NCI-H748 treated with DMSO at 0.1 percent for 48 hours (cell line): ENCODE results near the gene ZNF664.
"Not testable (repeated sequence)": the region's sequence is repeated elsewhere in the genome, so short reads cannot be mapped to it uniquely, and the experiment has no call there.

Experiments used
- DNase-seq: peaks from one replicate; lab custom pipeline; 2025; lab: John Stamatoyannopoulos, UW

Gene ZNF664

DNA sequence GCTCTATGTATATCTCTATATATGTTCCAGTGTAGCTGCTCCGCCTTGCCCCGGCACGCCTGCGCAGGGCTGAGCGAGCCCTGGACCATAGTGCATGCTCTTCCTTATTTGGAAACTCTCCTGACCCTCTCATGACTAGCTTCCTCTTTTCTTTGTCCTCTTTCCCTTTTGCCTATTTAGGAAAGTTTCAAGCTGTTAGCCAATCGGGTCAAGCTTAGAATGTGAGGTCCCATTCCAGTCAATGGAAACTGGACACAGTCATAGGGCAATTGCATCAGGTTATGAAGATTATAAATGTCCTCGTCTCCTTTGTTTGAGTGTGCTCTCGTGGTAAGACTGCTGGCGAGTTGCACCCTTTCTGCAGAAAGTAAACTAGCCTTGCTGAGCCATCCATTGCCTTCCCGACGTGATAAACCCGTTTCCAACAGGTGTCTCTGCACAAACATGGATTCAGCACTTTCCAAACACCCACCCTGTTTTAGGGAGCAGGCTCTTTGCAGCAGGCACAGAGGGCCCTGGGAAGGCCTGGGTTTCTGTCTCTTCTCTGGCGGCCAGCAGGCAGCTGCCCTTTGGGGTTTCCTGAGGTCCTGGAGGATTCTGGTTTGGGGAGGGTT is 31.3 kb upstream of the ZNF664 start:
- DNase-seq: no peak

DNA sequence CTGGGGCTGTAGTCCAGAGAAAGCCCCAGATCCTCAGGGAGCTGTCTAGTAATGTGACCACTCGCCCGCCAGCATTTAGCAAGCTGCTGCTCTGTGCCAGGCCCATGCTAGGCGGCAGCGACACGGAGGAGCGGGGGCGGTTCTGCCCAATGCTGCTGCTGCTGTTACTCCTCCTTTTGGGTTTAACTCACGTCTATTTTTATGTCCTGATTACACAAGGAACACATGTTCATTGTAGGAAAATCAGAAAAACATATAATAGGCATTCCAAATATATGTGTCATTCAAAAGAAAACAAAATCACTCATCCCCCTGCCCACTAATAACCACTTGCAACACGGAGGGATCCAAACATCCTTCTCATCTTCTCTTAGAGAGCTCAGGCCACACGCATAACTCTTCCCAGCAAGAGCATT is 30.8 kb upstream of the ZNF664 start:
- no peak for DNase-seq

DNA sequence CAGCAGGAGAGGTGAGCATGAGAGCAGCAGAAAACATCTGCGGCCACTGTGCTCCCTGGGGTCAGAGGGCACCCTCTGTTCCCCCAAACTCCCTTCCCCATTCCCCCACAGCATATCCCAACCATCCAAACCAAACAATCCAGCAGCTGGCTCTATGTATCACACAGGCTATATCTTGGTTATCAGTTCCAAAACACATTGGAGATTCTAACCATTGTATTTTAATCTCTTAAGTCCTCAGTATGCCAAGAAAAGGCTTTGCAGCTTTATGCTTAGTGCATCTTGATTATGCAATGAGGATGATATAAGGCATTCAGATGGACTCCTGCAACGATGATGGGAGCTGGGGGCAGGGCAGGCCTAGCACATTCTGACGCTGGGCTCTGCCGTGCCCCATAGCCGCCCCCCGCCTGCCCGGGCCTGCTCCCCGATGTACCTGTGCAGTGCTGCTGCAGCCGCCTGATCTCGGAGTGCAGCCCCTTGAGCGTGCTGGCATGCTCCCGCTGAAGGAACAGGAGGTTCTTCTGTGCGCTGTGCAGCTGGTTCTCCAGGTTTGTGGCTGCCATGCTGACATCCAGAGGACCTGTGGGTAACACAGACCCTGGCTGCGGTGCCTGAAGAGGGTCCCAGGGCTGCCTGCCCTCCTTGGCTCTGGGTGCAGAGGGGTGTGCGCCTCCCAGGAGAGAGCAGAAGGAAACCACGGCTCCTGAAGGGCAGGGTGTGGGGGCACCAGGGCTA is 29.9 kb upstream of the ZNF664 start:
- DNase-seq: no peak

DNA sequence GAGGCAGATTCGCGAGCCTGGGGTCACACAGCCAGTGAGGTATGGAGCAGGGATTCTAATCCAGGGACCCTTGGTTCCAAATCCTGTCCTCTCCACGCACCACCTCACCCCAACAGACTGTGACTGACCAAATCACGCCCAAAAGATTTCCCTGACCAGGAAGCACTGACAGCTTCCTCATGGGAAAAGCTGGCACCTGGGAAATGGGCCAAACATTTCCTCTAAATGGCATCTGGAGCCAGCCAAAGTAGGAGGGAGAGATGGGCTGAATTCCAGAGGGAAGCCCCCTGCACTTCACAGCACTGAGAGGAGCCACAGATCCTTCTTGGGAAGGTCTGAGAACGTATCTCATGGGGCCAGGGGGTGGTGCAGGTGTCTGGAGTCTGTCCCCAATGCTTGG is 29.2 kb upstream of the ZNF664 start:
- no peak for DNase-seq

DNA sequence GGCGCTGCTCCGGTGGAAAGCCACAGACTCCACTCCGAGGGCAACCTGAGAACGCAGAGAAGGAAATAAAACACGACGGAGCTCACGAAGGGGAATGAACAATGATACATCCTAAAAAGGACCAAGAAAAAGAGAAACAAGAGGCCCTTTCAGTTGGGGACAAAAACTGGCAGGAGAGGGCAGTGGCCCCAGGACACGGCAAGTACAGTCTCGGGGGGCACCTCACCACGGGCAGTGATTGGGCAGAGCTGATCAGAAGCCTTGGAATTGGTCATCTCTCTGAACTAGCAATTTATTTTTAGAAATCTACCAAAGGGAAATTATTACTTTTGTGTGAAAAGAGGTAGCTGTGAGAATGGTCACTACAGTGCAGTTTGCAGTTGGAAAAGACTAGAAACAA is 28.3 kb upstream of the ZNF664 start:
- no peak for DNase-seq

DNA sequence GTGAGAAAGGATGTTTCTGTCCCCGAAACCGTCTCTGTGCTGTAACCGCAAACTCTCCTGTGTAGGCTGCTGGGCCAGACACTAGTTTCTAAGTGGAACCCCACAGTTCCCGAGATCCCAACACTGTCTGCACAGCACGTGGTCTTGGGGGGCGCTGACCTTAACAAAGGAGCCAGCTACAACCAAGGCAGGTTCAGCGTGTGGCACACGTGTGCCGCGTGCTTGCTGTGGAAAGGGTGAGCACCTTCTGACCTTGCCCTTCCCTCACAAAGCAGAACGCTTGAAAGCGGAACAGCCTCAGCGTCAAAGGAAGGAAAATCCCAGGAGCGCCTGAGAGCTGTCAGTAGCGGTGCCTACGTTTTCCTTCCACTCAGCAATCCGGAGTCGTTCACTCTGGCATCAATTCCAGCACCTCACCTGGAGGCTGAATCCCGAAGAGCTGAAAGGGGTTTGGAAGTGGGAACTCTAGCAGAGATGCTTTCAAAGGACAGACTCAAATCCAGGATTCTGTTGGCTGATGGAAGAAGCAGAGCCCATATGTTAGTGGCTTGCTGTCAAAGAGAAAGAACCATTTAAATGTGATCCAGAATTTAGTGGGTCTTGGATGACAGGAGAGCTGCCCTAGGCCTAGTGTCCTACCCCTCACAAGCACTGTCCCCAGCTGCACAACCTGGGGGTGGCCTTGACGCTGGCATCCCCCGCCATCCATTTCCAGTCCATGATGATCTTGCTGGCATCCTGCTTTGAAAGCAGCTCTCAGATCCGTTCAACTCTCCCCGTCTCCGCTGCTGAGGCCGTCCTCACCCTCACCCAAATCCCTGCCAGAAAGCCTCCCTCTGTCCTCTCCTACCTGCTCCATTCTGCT is 27.5 kb upstream of the ZNF664 start:
- no peak for DNase-seq

DNA sequence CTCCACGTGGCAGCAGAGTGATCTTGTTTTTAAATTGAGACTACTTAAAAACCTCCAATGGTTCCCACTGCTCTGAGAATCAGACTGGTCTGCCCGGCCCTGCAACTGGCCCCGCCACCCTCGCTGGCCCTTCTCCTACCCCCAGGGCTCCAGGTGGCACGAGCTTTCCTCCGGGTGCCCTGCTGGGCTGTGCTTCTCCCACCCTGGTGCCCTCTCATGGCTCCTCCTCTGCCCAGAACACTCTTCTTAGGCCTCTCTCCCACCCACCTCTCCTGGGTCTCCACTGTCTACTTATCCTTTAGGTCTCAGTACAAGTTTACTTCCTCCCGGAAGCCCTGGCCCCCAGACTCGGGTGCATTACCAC is 26.9 kb upstream of the ZNF664 start:
- no peak for DNase-seq

DNA sequence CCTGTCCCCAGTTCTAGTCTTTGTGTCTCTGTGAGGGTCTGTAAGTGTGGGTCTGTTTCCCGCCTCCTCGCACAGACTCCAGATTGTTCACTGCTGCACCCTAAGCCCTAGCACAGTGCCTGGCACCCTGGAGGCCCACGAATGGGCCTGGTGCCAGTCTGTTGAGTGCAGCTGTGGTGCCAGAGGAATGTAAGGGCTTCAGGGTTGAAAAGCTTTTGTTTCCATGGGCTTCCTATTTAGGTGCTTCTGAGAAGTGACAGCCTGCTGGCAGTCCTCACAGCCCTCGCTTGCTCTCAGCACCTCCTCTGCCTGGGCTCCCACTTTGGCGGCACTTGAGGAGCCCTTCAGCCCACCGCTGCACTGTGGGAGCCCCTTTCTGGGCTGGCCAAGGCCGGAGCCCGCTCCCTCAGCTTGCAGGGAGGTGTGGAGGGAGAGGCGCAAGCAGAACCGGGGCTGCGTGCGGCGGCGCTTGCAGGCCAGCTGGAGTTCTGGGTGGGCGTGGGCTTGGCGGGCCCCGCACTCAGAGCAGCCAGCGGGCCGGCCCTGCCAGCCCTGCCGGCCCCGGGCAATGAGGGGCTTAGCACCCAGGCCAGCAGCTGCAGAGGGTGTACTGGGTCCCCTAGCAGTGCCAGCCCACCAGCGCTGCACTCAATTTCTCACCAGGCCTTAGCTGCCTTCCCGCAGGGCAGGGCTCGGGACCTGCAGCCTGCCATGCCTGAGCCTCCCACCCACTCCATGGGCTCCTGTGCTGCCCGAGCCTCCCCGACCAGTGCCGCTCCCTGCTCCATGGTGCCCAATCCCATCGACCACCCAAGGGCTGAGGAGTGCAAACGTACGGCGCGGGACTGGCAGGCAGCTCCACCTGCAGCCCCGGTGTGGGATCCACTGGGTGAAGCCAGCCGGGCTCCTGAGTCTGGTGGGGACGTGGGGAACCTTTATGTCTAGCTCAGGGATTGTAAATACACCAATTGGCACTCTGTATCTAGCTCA is 26.2 kb upstream of the ZNF664 start:
- DNase-seq: not testable (repeated sequence)

DNA sequence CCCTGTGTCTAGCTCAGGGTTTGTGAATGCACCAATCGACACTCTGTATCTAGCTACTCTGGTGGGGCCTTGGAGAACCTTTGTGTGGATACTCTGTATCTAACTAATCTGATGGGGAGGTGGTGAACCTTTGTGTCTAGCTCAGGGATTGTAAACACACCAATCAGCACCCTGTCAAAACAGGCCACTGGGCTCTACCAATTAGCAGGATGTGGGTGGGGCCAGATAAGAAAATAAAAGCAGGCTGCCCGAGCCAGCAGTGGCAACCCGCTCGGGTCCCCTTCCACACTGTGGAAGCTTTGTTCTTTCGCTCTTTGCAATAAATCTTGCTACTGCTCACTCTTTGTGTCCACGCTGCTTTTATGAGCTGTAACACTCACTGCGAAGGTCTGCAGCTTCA is 25.5 kb upstream of the ZNF664 start:
- not testable (repeated sequence) for DNase-seq

DNA sequence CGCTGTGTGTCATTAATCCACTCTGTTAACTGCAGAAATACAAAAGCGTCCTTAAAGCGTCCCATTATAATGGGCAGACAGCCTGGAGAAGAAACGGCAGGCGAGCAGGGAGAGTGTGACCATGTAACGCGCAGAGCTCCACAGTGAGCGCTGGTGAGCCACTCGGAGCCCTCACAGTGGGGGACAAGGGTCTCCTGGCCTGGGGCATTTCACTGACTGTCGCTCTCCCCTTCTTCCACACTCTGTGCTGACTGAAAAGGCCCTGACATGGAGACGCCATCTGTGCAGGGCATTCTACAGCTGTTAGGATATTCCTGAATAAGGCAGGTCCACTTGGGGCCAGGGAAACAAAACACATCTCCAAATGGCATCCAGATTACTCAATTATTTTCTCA is 24.6 kb upstream of the ZNF664 start:
- DNase-seq: no peak

DNA sequence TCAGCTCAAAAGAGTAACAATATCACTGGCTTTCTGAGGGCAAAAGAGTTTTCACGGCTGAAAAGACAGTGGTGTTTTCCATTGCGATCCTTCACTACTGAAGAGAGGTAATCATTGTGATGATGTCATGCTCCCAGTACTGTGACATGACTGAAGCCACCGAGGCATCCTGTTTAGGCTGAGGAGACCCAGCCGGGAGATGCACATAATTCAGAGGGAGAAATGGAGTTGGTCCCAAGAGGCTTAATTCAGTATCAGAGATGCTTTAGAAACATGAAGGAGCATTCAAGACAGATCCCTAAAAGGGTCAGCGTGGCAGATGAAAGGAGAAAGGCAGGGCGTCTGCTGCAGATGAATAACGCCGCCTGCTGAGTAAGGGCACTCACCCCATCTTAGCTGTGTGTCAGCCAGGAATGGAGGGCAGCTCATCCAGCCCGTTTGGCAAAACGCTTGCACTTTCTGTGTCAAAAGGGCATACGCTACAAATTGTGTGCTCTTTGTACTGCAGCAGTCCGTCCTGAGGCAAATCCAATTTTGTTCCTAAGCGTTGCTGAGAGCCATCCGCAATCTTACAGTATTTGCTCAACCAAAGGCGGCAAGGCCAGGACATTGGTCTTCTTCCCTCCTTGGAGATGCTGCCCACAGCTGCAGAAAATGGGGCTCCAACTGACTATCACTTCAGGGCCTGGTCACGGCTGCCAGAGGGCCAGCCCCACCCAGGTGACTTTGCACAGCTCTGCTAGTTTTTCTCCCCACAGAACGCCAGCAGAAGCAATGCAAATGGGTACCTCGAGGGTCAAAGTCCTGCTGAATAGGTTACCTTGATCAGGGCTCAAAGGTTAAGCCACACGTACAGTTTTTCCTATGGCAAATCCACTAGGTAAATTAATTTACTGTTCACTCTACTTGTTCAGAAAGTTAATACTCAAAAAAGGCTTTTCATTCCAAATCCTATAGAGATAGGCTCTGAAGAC is 23.9 kb upstream of the ZNF664 start:
- DNase-seq: no peak

DNA sequence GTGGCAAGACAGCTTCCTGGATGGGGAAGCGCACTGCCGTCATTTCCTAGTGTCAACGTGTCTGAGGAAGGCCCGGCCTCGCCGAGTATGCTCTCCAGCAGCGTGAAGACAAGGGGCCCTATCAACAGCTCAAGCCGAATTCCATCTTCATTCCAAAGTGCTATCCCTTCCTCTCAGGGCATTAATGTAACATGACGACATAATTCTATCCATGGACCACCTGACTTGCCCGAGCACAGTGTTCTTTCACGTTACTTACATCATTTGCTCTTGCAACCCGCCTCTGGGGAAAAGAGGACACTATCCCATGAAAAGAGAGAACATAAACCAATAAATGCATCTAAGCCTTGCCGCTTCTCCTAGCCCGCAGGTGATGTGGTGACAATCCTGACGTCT is 23.2 kb upstream of the ZNF664 start:
- DNase-seq: no peak

DNA sequence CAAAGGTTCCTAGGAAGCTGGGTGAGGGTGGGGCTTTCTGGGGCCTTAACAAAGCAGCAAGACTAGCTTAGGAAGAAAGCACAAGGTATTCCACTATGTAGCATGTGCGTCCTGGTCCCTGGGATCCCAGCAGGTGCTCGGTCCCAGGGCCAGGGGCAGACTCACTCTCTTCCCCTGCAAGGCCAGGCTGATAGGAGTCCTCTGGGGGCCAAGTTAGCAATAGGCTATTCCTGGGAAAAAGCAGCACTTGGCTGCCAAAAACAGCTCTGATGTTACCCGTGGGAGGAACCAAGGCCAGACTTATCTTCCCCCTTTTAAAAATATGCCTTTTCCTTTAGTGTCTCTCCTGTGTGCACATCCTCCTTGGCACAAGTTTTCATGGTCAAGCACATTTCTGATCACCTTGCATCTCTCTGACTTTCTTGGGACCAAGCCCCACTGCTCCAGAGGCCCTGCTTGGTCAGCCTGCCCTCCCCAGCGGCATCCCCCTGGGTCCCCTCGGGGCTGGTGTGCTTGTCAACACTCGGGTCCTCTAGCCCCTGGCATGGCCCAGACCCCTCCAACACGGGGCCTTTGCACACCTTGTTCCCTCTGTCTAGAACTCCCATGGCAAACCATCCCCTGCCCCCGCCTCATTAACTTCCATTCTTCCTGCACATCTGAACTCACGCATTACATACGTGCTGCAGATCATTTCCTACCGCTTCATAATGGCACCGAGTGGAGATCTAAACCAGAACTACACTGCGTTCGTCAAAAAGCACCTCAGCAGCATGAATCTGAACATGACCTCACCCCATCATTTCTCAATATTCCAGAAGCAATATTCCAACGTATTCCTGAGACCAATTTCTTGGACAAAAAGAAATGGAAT is 22.3 kb upstream of the ZNF664 start:
- no peak for DNase-seq

DNA sequence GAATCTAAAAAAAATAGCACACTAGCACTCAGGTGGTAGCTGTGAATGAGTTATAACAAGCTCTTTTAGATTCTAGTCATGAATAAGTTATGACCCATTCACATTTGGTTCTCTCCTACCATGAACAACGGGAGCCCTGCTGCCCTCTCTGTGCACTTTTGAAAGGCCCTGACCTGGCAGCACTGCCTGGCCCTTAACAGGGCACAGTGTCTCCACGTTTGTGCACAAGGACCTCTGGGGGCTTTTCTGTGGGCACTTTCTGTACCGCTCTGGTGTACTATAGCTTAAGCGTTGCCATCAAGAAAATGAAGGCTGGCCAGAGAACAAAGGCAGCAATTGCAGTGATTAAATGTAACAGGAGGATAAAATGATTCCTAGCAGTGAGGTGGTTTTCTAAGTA is 21.5 kb upstream of the ZNF664 start:
- DNase-seq: no peak

DNA sequence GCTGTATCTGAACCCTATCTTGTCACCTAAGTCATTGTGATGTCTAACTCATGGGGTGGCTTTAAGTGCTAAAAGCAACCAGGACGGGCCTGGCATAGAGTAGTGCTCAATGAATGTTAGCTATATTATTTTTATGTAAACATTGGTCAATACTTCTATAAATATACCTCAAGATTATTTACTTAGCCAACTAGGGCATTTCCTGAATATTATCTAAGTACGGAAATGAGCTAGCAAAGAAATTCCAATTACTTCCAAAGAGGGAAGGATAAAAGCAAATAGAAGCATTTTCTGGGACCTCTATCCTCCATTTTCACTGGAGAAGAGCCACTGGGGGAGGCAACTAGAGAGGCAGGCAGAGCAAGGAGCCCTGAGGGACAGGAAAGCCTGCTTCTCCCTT is 21.0 kb upstream of the ZNF664 start:
- DNase-seq: no peak

DNA sequence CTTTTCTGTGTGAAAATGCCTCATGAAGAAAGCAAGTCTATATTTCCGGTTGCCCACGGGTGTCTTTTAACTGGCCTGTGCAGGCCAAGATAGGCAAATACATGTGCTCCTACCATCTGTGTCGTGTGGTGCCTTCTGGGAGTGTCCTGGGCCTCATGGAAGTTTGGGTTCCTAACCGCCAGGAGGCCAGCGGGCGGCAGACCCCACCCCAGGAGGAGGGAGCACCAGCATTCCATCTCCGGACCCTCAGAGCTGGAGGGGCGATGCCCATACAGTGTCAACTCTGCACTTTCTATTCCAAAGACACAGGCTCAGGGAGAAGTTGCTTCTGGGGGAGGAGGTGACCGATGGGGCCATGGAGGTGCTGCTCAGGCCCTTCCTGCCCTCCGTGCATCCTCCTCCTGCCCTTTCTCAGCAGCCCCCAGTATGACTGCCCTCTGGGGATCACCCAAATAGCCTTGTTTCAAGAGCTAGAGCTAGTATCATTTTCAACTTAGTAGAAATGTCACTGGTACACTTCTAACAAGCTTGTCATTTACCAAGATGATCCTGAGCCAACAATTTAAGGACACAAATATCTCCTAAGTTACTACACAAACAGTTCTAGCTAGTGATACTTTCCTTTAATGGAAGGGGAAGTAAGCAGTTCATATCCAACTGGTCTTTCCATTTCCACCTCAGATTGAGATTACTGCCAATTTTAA is 18.2 kb upstream of the ZNF664 start:
- no peak for DNase-seq

DNA sequence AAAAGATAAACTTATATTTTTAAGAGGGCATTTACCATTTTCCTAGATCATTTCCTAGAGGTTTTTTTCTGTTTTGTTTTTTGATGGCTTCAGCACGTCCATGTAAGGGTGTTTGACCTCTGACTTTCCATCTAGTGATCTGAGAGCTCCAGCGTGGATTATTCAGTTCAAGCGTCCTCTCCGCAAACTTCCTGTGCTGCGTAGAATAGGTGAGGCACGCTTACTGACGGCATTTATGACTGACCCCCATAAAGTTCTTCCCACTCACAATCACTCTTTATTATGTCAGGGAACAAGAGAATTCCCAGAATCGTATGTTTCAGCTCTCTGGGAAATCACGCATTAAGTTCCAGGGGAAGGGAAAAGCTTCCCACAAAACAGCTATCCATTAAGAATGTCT is 16.8 kb upstream of the ZNF664 start:
- DNase-seq: no peak

DNA sequence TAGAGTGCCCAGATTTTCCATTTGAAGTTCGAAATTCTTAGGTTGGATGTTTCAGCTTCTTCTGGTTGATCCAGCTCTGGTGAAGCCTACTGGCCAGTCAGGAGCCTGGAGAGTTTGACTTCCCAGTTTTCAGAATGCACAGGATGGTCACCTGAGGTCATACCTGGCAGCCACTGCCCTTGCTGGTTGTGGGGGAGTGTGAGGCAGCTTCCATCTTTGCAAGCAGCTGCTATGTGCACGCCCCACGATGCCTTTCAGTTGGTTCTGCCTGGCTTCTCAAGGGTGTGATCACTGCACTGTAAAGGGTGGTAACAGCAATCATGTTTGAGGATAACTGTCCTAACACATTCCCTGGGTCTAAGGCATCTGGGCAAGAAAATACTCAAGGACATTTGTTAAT is 15.8 kb upstream of the ZNF664 start:
- no peak for DNase-seq

DNA sequence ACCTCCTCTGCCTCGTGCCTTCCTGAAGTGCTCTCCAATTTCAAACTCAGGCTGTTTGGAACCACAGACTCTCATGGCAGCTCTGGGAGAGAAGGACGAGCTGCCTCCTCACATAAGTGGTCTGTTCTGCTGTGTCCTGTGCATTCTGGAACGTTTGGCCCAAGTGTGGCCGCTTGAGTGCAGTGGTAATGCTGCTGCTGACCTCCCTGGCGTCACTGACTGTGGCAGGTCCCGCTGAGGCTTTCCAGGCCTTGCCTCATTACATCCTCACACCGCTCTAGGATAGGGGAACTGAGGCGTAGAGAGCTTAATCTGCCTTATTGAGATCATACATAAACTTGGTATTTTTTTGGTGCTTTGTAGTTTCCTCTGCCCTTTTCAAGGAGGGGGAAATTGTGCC is 14.6 kb upstream of the ZNF664 start:
- DNase-seq: no peak
